ENCODE measurements around the gene DALRD3.

The DALRD3 gene

GRCh38 chr3:49004352-49005302 is 13.8 kb downstream of the DALRD3 start:
- no peak for DNase-seq

GRCh38 chr3:49001155-49001554 is 17.2 kb downstream of the DALRD3 start:
- DNase-seq, result no peak

- DNase-seq, result no peak
These were observed 19.1 kb downstream of the DALRD3 start for GRCh38 chr3:48999085-48999858.

- no peak for DNase-seq
These were observed 20.4 kb downstream of the DALRD3 start for GRCh38 chr3:48997714-48998637.

GRCh38 chr3:48997102-48997635 is 21.2 kb downstream of the DALRD3 start:
- no peak for DNase-seq

- DNase-seq, result no peak
These were observed 21.7 kb downstream of the DALRD3 start for GRCh38 chr3:48996640-48997039.

- no peak for DNase-seq
These were observed 24.5 kb downstream of the DALRD3 start for GRCh38 chr3:48993834-48994233.

GRCh38 chr3:48991851-48992545 is 26.4 kb downstream of the DALRD3 start:
- no peak for DNase-seq

- peak; percentile 18 for DNase-seq
These were observed 27.5 kb downstream of the DALRD3 start for GRCh38 chr3:48990636-48991469.

GRCh38 chr3:48989796-48990635 is 28.4 kb downstream of the DALRD3 start, which contains the start of gene P4HTM:
P4HTM (plus strand) TSS chr3:48990241; CDS start chr3:48990257, 16 bp downstream.
- peak; percentile 79 for DNase-seq

GRCh38 chr3:48989126-48989795 is 29.1 kb downstream of the DALRD3 start:
- DNase-seq, result no peak

GRCh38 chr3:48985831-48986376 is 32.5 kb downstream of the DALRD3 start:
- DNase-seq, result no peak

- no peak for DNase-seq
These were observed 33.7 kb downstream of the DALRD3 start for GRCh38 chr3:48984663-48985062.

- no peak for DNase-seq
These were observed 35.3 kb downstream of the DALRD3 start for GRCh38 chr3:48983096-48983495.

- DNase-seq, result no peak
These were observed 35.7 kb downstream of the DALRD3 start for GRCh38 chr3:48982686-48983085.

- DNase-seq, result no peak
These were observed 36.4 kb downstream of the DALRD3 start for GRCh38 chr3:48982016-48982415.

- DNase-seq, result no peak
These were observed 38.1 kb downstream of the DALRD3 start for GRCh38 chr3:48980295-48980694.

- DNase-seq, result no peak
These were observed 38.9 kb downstream of the DALRD3 start for GRCh38 chr3:48979451-48979850.
